GM11168 (cell line): ENCODE results near the gene TENT4A.

ENCODE experiments used
- in situ Hi-C: fragments of 300-500 bp; cut with MboI; formaldehyde crosslinking; loops from one replicate; pipeline ENCODE4 v1.12.0; 2022; ENCODE audit warnings: low sequenced_read_pairs; ENCODE audit not compliant: unreplicated experiment

TENT4A gene

DNA sequence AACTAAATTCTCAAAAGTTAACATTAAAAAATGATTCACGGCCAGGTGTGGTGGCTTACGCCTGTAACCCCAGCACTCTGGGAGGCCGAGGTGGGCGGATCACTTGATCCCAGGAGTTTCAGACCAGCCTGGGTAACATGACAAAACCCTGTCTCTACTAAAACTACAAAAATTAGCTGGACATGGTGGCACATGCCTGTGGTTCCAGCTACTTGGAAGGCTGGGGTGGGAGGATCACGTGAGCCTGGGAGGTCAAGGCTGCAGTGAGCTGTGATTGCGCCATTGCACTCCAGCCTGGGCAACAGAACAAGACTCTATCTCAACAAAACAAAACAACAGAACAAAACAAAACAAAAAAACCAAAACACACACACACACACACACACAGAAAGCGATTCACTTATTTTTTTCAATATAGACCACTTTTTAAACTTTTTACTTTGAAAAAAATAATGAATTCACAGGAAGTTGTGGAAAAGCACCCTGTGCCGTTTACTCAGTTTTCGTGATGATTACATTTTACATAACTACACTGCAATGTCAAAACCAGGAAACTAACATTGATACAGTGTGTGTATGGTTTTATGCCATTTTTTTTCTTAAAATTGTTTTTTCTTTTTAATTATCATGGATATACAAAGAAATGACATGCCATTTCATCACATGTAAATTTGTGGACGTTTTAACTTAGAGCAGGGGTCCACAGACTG, 73.7 kb downstream of the TENT4A start:
- in situ Hi-C loops: no loop called here

DNA sequence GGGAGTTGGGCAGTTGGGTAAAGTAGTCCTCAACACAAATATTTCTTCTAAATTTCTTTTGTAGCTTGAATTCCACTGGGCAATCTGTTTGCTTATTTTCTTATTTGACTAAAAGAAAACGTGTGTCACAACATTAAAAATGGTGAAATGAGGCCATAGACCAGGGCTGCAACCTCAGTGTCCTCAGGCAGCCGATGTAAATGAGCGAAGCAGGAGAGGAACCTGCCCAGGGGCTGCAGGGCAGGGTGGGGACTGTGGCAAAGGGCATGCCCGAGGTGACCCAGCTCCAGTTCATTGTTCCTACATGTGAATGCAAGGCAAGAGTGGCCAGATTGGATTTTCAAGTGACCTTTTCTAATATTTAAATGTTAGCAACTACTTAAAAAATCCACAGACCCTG, 74.7 kb downstream of the TENT4A start:
- in situ Hi-C loops: no loop called here

DNA sequence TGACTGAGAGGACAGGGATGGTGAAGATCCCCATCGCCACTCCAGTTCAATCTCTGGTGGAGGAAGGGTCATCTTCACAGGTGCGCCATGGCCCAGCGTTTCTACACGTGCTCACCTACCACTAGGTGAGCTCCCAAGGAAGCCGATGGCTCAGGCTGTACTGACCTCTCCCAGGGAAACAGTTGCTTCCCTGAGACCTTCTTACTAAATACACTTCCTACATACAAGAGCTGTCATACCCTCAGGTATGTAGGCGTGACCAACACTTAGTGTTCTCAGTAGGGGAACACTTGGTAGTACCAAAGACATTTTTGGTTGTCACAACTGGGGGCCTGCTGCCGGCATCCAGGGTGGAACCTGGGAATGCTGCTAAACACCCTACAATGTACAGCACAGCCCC, 75.2 kb downstream of the TENT4A start:
- in situ Hi-C loops: no loop called here

DNA sequence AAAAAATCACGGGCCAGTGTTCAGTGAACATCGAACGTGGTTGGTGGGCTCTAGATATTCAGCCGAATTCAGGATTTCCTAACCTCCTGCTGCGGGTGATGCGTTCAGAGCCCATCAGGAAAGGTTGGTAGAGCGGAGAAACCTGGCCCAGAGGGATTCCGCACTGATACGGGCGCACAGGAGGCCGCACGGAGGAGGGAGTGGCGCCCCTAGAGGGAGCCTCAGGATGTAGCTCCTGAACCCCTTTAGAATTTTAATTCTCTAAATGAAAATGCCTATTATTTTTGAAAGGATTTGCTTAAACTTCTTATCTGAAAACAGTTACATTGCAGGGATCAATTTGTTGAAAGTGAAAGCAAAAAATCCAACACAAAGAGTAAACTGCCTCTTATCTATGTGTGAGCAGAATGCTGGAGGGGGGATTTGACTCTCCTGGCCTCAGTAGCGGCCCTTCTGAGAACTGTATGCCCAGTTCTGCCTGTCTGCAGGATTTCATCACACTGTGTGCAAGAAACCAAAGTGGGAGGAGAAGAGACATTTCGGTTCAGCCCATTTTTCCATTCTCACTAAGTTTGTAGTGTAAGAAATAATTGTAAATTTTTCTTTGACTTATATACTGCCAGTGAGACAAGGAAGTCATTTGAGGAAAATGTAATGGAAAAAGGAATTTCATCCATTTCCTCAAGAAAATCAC, 75.9 kb downstream of the TENT4A start:
- in situ Hi-C loops: no loop called here

DNA sequence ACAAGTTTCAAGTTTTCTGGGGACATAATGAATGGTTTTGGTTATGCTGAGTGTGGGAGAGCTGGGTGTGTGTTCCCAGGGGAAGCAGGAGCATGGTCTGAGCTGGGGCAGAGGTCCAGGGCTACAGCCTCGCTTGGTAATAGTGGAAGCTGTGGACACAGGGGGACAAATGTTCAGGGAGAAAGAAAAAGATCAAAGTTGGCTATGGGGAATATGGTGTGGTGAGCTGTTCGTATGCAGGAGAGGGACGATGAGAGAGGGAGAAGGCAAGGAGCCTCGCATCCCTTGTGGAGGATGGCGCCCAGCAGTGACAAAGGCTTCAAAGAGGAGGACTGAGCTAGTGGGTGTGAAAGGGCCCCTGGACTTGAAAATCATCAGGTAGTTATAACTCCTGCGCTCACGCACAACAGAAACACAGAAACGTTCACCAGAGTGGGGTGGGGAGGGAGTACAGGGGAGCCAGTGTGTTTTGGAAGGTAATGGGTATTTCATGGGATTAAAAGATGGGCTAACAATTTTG, 77.2 kb downstream of the TENT4A start:
- in situ Hi-C loops: no loop called here

DNA sequence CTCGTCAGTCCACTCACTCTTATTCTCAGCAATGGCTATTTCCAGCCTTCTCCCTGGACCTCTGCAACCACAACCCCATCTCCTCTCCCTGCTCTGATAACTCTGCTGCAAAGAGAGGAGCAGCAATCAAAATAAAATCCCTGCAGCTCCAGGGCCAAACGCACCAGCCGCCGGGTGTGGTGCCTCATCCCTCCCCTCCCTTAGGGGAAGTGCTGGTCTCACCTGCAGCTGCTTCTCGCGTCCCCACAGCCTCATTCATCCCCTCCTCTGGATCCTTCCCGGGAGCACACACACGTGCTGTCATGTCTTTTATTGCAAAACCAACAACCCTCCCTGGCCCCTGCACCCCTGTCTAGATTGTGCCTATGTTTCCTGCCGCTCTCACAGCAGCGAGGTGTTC, 77.8 kb downstream of the TENT4A start:
- in situ Hi-C loops: no loop called here

DNA sequence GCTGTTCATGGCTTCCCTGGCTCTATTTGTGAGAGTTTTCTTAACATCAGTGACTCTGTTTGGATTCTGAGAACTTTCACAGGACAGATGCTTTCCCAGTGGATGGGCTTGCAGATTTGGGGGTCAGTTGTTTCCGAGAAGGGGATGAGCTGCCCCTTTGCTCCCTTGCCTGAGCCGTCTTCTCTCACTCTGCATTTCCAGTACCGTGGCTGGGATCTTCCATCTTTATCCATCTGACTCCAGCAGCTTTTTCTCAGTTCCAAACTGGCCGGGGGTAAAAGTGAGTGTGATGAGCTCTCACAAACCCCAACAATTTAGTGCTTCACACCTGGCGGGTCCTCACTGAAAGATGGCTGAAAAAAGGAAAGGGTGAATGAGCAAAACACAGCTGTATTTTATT, 79.1 kb downstream of the TENT4A start:
- in situ Hi-C loops: no loop called here

DNA sequence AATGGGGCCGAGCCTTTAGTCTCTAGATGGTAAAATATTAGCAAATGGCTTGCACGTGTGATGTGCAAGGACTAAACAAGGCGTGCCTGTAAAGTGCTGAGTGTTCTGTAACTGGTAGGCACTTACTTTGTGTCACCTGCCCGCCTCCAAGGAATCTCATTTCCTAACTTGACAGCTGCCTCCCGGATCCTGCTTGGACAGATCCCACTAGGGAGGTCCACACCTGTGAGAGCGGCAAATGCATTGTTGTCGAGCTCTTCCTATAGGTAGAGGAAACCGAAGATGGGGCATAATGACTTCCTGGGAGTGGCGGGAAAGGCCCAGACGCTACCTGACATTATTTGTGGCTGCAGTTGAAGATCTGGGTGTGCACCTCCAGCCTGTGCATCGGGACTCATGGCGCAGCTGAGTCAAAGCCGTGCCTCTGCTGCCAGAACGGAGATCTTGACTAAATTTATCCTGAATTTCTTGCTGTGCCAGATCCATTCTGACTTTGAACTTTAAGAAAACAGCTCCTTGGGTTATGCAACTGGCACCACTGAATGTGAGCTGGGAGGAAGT, 79.8 kb downstream of the TENT4A start:
- in situ Hi-C loops: no loop called here

DNA sequence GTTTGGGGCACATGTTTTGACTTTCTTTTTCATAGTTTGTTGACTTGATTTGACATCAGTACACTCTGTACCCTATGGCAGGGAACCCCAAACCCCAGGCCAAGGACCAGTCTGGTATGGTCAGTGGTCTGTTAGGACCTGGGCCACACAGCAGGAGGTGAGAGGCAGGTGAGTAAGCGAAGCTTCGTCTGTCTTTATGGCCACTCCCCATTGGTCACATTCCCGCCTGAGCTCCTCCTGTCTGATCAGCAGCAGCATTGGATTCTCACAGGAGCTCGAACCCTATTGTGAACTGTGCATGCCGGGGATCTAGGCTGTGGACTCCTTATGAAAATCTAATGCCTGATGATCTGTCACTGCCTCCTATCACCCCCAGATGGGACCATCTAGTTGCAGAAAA, 88.0 kb downstream of the TENT4A start:
- in situ Hi-C loops: no loop called here

DNA sequence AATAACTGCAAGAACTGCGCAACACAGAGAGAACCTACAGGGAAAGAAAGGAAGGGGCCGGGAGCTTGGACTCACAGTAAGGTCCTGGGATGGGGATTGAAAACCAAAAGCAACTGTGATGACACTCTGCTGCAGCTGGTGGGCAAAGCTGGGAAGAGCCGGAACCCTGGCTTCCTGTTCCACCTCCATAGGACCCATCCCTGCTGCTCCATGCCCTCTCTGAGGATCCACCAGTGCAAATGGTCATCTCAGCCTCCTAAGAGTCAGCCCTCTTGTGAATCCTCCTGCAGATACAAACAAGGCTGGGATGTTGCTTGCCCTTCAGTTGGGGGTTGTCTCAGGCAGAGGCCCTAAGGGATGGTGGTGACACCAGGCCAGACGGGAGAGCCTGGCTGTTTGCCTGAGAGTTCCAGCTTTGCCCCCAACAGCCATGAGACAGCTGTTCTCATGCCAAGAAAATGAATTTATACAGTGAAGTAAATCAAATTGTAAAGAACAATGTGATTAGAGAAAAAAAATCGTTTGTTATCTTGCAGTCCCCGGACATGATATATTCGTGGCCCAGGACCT, 90.8 kb downstream of the TENT4A start:
- in situ Hi-C loops: no loop called here

DNA sequence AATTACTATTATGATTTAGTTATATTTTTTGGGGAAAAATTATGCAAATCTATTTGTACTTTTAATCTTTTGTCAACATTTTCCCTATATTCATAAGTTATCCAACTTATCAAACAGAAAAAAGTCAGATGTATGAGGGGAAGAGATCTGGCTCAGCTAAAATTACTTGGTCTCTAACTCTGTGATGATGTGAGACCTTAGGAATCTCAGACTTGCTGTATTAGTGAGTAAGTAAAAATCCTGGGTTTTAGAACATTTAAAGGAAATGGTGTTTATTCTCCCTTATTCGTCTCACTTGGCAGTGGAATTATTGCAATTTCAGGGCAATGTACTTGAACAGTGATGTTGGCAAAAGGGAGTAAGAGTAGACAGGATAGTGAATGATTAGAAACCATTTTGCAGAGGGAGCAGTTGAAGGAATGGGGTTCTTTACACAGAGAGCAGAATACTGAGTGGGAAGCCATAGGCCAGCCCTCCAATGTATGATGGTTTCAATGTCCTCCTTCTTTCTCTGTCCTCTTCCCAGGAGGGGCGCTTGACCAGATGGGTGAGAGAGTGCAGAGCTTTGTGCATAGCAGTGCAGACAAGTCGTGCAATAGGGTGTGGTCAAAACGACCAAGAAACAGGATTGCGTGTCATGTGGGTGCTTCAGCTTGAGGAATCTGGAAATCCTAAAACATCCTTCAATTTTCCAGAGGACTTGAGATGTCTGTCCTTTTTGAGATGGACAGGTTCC, 91.7 kb downstream of the TENT4A start:
- in situ Hi-C loops: no loop called here

DNA sequence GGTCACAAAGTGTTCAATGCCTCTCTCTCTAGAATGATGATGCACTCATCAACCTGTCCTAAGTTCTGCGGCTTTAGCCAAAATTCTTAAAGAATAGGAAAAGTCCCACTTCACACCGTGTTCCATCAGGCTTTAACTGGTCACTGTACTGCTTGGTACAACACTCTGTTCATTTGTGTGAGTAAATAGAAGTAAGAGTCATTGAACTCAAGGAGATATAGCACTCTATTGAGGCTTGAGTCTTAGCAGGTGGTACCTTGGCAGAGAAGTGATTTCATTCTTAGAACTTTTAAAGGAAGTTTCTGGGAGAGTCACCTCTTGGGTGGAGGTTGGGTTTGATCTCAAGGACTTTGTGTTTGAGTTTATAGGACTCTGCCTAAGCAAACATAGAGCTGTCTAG, 92.6 kb downstream of the TENT4A start:
- in situ Hi-C loops: no loop called here
